ENCODE measurements around the gene SERAC1. TPM values are rescaled to one million over a fixed set of nuclear protein-coding genes. Genes with fewer than 3 reads are reported as not detected.

Gene SERAC1
- total and polyA plus RNA-seq, 8 donors, result 6.3 to 14.3 (median 8.1) TPM

GRCh38 chr6:158121335-158121734 lies 46.7 kb downstream of the SERAC1 start:
- ATAC-seq, result no peak
- DNase-seq, result no peak
- Histone ChIP-seq H3K4me1 (no peaks in the 10 kb centered on the region), H3K9me3 (no peaks in the 10 kb centered on the region), H3K36me3 (no peaks in the 10 kb centered on the region), H3K4me3 (no peak overlapping the region), H3K27ac (no peak overlapping the region), H3K27me3 (no peaks in the 10 kb centered on the region)
- TF ChIP-seq CTCF (IDR thresholded peaks at IDR 0.05), result no peak
- intact Hi-C loops (cut with DNase I), result no loop called here
- FAIRE-seq, result no peak
- WGBS, 2 donors, result 79 to 90% methylated on average over 3 of the region's 3 CpGs

GRCh38 chr6:158118886-158119285 lies 49.2 kb downstream of the SERAC1 start:
- intact Hi-C loops (cut with DNase I), result no loop called here
- Histone ChIP-seq H3K27me3 (no peaks in the 10 kb centered on the region), H3K4me1 (peaks cover 0 to 4% (median 0%) of the 10 kb centered on the region in 3 donors), H3K27ac (no peak overlapping the region), H3K36me3 (peaks cover 0 to 6% (median 0%) of the 10 kb centered on the region in 3 donors), H3K9me3 (no peaks in the 10 kb centered on the region), H3K4me3 (no peak overlapping the region)
- WGBS, 2 donors, result 94 to 96% methylated on average over 3 of the region's 3 CpGs
- DNase-seq, result no peak
- TF ChIP-seq CTCF (IDR thresholded peaks at IDR 0.05), result no peak
- ATAC-seq, result no peak
- FAIRE-seq, result no peak

GRCh38 chr6:158115508-158115907 lies 52.6 kb downstream of the SERAC1 start:
- no peaks in the 10 kb centered on the region for H3K27me3 ChIP-seq
- intact Hi-C loops (cut with DNase I), result no loop called here
- DNase-seq (no peak), ATAC-seq (no peak), FAIRE-seq (no peak)
- no peak overlapping the region for H3K4me3 ChIP-seq
- H3K4me1 ChIP-seq, result peaks cover 0 to 14% (median 0%) of the 10 kb centered on the region in 3 donors
- no peak overlapping the region for H3K27ac ChIP-seq
- H3K9me3 ChIP-seq, result no peaks in the 10 kb centered on the region
- WGBS, 2 donors, result 94 to 98% methylated on average over 6 of the region's 6 CpGs
- TF ChIP-seq CTCF (IDR thresholded peaks at IDR 0.05), result no peak
- H3K36me3 ChIP-seq, result peaks cover 0 to 10% (median 0%) of the 10 kb centered on the region in 3 donors

DNA sequence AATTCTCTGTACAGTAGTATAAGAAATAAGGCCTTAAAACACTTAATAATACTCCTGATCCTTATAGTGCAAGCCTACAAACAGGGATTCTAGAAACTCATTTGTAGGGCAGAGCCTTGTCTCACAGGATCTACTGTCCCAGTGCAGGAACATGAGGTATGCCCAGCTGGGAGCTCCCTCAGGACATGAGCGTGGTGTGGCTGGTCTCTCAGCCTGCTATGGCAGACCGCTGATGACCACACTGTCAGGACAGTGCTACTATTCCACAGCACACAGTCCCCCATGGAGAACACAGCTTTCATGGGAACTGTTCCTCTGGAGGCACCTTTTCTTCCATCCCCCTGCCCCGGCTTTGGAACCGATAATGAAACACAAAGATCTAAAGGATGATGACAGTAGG lies 53.0 kb downstream of the SERAC1 start:
- Histone ChIP-seq H3K27ac (no peak overlapping the region), H3K9me3 (no peaks in the 10 kb centered on the region), H3K4me1 (peaks cover 0 to 14% (median 0%) of the 10 kb centered on the region in 3 donors), H3K27me3 (no peaks in the 10 kb centered on the region), H3K4me3 (no peak overlapping the region), H3K36me3 (peaks cover 0 to 10% (median 0%) of the 10 kb centered on the region in 3 donors)
- intact Hi-C loops (cut with DNase I), result no loop called here
- no peak for DNase-seq
- FAIRE-seq, result no peak
- no peak for ATAC-seq
- no peak for TF ChIP-seq CTCF (IDR thresholded peaks at IDR 0.05)
- WGBS, 2 donors, result 97 to 98% methylated on average over 4 of the region's 4 CpGs

DNA sequence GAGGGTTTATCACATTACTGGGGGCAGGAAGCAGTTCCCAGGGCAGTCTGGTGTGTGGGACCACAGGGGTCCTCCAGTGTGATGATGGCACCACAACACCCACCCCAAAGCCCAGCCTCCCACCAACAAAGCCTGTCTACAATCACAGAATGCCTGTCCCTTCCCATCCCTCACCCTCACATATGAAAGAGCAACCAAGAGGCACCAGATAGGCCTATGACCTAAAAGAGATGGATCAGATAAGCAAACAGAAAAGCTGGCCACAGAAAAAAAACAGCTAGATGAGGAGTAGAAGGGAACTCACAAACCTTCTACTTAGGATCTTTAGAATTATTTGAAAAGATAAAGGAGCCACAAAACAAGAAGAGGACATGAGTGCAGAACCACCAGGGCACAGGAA lies 54.3 kb downstream of the SERAC1 start:
- no peak overlapping the region for H3K27ac ChIP-seq
- FAIRE-seq, result no peak
- H3K4me3 ChIP-seq, result no peak overlapping the region
- peaks cover 0 to 10% (median 0%) of the 10 kb centered on the region in 3 donors for H3K36me3 ChIP-seq
- H3K9me3 ChIP-seq, result no peaks in the 10 kb centered on the region
- intact Hi-C loops (cut with DNase I), result no loop called here
- peak in 3 of 4 donors; percentile 18 to 38 (median 31) for ATAC-seq
- no peak for DNase-seq
- H3K27me3 ChIP-seq, result no peaks in the 10 kb centered on the region
- peaks cover 0 to 14% (median 0%) of the 10 kb centered on the region in 3 donors for H3K4me1 ChIP-seq
- TF ChIP-seq CTCF (IDR thresholded peaks at IDR 0.05), result no peak
